AG09319 (cell line): ENCODE results near the gene TMEM132C.

ENCODE experiments used
- DNase-seq: peaks from one replicate; pipeline ENCODE4 v3.0.0-alpha.2; 2010; ENCODE audit warnings: low read depth; ENCODE audit errors: extremely low read depth
- TF ChIP-seq, protein P1 (sequence below): IDR thresholded peaks from 2 replicates; pipeline ENCODE4 v1.5.1; 2011; ENCODE audit warnings: low read depth, mild to moderate bottlenecking, inconsistent platforms, low read length, moderate library complexity

Gene TMEM132C

DNA sequence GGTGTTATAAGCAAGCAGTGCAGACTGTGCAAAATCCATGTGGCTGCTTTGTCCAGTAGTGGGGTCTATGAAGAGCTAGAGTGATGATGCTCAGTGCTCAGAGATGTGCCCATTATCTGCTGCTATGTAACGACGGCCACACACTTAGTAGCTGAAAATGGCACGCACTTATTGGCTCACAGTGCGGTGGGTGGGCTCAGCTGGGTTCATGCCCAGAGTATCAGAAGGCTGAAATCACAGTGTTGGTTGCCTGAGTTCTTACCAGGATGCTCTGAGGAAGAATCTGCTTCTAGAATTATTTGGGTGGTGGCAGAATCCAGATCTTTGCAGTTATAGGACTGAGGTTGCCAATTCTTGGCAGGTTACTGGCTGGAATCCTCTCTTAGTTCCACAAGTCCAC, 432.1 kb downstream of the TMEM132C start:
- DNase-seq, result no peak
- TF ChIP-seq, protein P1, sequence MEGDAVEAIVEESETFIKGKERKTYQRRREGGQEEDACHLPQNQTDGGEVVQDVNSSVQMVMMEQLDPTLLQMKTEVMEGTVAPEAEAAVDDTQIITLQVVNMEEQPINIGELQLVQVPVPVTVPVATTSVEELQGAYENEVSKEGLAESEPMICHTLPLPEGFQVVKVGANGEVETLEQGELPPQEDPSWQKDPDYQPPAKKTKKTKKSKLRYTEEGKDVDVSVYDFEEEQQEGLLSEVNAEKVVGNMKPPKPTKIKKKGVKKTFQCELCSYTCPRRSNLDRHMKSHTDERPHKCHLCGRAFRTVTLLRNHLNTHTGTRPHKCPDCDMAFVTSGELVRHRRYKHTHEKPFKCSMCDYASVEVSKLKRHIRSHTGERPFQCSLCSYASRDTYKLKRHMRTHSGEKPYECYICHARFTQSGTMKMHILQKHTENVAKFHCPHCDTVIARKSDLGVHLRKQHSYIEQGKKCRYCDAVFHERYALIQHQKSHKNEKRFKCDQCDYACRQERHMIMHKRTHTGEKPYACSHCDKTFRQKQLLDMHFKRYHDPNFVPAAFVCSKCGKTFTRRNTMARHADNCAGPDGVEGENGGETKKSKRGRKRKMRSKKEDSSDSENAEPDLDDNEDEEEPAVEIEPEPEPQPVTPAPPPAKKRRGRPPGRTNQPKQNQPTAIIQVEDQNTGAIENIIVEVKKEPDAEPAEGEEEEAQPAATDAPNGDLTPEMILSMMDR, result no peak

DNA sequence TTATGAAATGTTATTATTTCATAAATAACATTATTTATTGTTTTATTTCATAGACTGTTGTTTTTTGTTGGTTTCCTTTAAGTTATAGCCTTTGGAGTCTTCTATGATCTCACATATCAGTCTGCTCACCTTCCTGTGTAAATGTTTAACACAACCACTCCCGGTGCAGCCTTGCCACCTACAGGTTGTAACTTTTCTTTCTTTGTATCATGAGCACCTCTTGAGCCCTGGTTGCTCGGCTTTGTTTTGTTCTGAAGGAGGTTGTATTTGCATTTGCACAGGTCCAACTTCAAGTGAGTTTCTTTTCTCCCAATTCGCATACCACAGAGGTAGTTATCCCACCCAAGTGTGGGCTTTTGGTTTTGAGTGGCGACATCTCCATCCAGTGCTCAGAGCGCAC, 435.4 kb downstream of the TMEM132C start:
- no peak for DNase-seq
- TF ChIP-seq, protein P1, result no peak

DNA sequence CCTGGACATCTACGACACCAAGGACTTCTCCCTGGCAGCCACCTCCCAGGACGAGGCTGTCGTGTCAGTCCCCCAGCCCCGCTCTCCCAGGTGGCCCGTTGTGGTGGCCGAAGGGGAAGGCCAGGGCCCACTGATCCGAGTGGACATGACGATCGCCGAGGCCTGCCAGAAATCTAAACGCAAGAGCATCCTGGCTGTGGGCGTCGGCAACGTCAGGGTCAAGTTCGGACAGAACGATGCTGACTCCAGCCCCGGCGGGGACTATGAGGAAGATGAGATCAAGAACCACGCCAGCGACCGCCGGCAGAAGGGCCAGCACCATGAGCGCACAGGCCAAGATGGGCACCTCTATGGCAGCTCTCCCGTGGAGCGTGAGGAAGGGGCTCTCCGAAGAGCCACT, 438.2 kb downstream of the TMEM132C start:
- TF ChIP-seq, protein P1, result no peak
- DNase-seq, result no peak

DNA sequence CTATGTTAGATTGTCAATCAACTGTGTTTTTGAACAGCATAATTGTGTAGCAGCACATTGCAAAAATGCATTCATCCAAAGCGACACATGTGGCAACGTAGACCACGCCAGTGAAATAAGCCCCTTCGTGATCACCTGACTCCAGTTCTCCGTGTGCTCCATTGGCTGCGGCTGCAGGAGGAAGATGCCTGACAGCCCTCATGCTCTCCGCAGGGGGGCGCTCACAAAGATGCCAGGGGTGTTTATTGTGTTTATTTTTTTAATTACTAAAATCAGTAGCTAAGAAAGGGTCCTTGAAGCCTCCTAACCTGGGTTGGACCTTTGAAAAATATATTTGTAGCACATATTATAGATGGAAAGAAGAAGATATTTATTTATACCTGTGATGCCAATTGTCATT, 440.5 kb downstream of the TMEM132C start:
- TF ChIP-seq, protein P1, result no peak
- no peak for DNase-seq

DNA sequence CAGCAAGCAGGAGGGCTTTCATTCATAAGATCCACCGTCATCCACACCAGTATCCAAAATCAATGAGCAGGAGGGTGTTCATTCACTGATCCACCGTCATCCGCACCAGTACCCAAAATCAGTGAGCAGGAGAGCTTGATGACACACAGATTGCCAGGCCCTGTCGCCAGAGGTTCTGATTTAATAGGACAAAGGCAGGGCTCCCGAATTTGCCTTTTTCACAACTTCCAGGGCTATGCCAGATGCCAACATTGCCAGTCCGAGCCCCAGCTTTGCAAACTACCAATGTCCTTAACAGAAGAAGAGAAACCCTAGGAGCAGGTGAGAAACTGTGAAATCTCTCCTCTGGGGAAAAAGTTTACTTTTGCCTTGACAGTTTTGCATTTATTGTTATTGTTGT, 441.8 kb downstream of the TMEM132C start:
- DNase-seq, result no peak
- TF ChIP-seq, protein P1, result no peak

DNA sequence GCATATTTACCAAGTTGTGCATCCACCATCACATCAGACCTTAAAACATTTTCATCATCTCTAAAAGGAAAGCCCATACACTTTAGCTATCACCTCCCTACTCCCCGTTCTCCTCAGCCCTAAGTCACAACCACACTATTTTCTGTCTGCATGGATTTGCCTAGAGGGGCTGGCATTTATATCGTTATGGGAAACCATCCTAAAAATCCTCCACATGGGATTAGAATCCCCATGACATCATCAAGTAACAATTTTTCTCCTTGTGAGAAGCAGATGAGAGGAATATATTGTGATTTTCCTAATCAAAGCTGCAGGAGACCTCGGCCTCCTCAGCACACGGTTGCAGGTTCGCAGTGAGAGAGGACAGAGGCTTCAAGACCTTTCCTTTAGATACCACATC, 442.7 kb downstream of the TMEM132C start:
- no peak for DNase-seq
- TF ChIP-seq, protein P1, result no peak

DNA sequence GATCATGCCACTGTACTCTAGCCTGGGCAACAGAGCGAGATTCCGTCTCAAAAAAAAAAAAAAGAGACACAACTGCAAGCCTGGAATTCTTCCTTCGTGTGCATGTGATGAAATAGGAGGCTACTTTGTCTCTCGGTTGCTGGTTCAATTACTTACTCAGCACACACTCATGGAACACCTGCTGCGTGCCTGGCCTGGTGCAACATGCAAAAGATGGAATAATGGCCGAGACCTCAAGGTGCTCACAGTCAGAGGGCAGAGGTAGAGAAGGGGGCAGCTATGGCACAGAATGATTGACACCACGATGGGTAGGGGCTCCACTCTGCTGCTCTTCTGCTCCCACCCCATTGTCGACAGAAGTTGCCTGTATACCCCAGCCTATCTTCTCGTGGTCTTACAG, 444.5 kb downstream of the TMEM132C start:
- no peak for DNase-seq
- TF ChIP-seq, protein P1, result no peak
